Pulmonary artery endothelial cell (primary cell): ENCODE results near the gene HS3ST2. TPM values are rescaled to one million over a fixed set of nuclear protein-coding genes. Genes with fewer than 3 reads are reported as not detected.
"Not testable (repeated sequence)": the region's sequence is repeated elsewhere in the genome, so short reads cannot be mapped to it uniquely, and the experiment has no call there.

ENCODE experiments used
- DNase-seq: peaks from one replicate; pipeline ENCODE4 v3.0.0-alpha.2; 2011; ENCODE audit warnings: low read depth, low spot score
- total RNA-seq: library from RNA; depleted of rRNA; stranded (reverse); fragments of >200 nt; gene quantifications from 2 replicates; pipeline ENCODE4 v1.2.3, GENCODE V29; 2014

Gene HS3ST2
- total RNA-seq, 1 donor from 2014 or later = not detected

DNA sequence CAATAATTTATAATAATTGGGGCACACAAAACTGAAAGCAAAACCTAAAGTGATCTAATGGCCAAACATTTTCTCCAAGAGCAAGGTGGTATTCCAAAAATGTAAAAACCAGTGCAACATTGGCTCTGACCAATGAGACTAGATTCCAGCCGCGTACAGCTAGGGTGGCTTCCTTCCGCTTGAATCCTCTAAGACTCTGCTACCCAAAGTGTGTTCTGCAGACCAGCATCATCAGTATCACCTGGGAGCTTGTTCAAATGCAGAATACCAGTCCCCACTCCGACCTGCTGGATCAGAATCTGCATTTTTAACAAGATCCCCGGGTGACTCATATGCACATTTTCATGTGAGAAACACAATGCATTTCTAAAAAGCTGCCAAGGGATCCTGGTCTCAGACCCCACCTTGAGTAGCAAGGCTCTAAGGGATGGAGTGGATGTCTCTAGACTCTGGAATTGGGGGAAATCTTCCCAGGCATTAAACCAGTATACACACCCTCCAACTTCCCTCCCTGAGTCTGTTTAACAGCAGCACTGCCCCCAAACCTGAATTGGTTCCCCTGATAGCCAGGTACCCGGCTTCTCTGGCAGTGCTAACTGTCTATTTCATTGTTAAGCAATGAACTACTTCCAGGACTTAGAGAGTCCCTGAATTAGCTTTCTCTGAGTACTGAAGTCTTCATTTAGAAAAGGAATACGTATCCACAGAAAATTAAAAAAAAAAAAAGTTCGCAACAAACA lies 118.2 kb downstream of the HS3ST2 start:
- DNase-seq = no peak

DNA sequence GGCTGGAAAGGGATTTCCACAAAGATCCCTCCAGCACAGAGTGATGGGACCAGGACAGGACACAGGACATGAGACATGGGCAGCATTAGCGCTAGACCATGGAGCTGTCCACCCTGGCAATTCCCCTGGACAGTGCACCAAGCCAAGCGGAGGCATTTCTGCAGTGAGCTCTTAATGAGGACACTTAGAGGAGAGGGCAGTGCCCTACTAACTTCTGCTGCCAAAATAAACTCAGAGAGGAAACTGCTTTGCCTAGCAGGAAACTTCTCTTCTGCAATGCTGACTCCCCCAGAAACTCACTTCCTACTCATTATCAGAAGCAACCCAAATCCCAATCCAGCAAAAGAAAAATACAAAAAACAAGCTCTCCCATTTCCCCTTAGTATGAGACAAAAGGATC lies 119.2 kb downstream of the HS3ST2 start:
- DNase-seq = no peak

DNA sequence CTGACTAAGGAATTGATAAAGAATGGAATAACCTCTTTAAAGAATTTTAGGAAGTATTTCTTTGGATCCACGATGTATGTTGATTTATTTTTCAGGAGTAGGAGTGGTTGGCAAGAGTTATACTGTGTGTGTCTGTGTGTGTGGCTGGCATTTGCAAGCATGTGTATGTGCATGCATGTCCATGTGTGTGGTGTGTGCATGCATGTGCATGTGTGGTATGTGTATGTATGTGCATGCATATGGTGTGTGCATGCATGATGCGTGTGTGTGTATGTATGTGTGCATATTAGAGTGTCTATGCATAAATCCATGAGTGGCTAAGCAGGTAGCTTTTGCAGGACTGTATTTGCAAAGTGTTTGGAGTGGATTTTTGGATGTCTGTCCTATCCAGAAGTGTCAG lies 120.8 kb downstream of the HS3ST2 start:
- no peak for DNase-seq

DNA sequence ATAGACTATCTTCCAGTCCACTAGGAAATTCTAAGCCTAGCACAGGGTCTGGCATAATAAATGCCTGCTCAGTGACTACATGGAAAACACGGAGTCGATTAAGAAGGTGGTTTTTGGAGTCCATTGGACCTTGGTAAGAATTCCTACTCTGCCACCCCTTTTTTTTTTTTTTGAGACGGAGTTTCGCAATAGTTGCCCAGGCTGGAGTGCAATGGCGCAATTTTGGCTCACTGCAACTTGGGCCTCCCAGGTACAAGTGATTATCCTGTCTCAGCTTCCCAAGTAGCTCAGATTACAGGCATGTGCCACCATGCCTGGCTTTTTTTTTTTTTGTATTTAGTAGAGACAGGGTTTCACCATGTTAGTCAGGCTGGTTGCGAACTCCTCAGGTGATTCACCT lies 123.2 kb downstream of the HS3ST2 start:
- no peak for DNase-seq

DNA sequence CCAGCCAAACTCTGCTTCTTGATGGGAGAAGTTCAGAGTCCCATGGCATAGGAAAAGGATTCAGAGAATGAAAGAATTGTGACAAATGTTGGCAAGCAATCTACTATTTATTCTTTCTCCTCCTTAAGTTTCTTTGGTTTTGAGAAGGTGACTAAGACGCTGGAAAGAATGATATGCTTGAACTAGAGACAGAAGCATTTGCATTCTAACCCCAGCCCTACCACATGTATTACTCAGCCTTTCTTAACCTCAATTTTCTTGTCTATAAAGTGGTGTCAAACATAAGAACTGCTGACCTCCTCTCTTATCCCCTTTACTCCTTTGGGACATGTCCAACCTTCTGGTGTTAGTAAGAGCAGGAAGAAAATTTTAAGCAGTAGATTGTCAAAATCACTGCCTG lies 124.7 kb downstream of the HS3ST2 start:
- no peak for DNase-seq

DNA sequence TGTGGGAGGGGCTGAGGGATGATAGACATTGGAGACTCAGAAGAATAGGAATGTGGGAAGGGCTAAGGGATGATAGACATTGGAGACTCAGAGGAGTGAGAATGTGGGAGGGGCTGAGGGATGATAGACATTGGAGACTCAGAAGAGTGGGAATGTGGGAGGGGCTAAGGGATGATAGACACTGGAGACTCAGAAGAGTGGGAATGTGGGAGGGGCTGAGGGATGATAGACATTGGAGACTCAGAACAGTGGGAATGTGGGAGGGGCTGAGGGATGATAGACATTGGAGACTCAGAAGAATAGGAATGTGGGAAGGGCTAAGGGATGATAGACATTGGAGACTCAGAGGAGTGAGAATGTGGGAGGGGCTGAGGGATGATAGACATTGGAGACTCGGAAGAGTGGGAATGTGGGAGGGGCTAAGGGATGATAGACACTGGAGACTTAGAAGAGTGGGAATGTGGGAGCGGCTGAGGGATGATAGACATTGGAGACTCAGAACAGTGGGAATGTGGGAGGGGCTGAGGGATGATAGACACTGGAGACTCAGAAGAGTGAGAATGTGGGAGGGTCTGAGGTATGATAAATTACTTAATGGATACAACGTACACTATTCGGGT lies 125.9 kb downstream of the HS3ST2 start:
- DNase-seq = not testable (repeated sequence)

DNA sequence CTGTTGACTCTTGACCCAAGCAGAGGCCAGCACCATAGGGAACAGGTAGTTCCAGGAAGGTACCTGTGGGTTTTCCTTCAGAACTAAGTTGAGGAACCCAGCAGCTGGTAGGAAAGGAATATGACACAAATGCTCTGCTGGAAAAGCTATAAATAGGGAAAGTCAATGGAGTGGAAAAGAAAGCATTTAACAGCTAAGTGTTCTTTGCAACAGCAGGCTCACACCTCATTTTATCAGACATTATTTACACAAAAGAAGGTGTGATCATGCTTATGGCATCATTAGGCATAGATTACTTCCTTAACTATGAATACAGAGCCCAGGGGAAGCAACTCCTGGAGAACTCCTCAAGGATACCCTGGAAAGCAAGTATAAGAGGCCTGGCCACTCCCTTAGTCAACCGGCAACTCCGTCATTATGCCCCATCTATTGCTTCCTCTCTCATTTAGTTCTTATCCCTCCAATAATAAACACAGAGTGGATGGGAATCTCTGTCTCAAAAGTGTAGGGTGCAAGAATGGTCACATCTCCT lies 128.1 kb downstream of the HS3ST2 start:
- DNase-seq = no peak

DNA sequence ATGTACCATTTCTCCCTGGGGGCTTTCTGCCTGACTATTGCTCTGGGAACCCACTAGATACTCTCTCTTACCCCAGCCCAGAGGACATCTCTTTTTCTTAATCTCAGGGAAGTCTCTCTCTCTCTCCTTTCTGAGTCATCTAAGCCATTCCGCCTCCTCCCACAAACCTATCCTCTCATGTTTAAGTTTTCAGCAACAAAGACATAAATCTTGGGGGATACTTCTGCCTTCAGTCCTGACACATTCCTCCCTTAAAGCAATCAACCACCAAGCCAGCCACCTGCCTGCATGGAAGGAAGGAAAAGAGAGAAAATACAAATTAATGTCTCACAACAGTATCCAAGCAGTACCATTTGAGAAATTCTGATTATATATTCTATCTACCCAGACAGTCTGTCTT lies 128.8 kb downstream of the HS3ST2 start:
- no peak for DNase-seq

DNA sequence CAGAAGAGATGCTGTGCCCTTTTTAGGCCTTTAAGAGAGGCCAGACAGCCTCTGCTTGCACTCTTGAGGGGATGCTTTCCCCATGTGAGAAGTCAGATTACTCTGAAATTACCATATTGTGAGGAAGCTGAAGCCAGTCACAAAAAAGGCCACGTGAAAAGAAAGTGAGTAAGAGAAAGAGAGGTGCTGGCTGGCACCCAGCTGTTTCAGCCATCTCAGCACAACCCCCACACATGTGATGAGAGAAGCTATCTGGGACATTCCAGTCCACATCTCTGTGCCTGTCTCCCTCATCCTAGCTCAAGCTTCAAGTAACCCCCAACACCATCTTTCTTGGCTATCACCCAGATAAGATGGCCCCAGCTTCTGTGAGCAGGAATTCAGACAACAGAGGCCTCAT lies 131.4 kb downstream of the HS3ST2 start:
- DNase-seq = no peak

DNA sequence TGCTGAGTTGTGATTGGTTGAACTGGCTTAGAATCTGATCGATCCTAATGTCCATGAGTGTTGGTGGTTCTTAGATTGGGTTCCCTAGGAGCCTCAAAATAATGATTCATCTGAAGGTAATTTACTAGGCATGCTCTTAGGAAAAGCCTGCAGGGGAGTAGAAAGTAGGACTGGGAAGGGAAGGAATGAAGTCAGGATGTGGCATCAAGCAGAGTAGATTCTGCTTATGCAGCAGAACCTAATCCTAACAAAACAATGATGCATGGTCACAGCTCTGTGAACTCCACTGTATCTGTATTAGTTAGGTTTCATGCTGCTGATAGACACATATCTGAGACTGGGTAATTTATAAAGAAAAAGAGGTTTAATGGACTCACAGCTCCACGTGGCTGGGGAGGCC lies 132.5 kb downstream of the HS3ST2 start:
- DNase-seq = no peak

DNA sequence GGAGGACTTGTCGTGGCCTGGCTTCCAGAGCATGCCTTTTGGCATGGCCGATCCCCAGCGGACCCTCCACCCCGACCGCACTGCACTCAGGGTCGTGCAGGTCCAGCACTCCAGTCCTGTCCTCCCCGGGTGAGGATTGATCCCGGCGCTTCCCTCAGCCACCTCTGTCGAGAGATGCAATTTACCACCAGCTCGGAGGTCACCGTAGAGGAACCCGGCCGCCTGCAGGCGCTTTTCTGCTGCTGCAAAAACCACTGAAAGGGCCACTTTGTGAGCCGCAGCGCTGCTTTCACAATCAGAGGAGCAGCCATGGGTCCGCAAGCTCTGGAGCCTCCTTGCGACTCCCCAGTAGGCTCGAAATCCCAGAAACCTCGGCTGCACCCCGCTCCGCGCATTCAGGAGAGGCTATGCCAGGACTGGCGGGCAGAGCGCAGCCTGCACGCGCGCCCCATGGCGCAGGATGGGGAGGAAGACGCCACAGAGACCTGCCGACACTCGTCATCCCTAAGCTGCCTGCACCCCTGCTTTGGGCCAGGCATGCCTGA lies 134.2 kb downstream of the HS3ST2 start:
- no peak for DNase-seq

DNA sequence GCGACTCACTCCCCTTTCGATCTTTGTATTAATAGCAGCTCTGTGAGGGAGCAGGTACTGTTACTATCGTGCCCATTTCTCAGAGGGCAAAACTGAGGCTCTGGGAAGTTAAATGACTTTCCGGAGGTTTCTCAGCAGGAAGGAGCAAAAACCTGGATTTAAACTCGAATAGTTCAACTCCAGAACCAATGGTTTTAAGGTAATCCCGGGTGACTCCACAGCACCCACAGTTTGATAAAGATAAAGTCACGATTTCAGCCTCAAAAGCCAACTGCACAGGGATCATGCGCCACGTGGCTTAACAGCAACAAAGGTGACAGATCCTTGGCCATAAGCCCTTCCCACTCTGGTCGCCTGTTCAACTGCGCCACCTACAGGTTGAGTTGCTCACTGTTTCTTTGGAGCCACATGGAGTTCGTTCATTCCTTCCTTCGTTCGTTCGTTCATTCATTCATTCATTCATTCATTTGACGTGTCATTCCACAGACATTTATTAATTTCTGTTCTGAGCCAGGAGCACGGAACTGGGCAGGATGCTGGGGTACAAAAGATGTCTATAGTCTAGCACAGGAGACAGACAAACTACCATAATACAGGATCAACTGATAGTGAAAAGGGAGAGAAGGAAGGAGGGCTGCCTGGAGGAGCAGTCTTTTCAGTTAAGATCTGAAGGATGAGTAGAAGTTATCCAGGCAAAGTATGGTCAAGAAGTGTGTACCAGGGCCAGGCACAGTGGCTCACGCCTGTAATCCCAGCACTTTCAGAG lies 134.8 kb downstream of the HS3ST2 start:
- DNase-seq = peak; percentile 59

DNA sequence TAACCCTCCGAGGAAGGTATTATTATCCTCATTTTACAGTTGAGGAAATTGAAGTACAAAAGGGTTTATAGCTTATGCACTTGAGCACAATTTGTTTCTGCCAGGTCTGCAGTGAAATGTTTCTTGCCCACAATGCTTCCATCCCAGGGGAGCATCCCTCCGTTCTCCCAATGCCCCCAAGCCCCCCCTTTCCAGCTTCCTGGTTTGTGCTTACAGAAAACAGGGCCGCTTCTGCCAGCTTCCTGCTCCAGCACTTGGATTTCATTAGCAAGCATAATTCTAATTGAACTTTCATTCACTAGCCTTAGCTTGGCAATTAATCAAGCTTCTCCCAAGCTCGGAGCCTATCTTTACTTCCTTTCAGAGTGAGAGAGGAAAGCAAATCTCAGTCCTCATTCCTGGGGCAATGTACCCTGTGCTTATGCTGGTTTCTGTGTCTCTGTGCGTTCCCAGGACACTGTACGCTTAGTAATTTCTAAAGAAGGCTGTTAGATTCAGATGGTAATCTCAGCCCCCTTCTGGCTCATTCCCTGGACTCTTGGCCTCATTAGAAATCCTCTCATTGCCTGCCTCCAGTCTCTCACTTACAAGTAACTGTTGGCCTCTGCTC lies 141.6 kb downstream of the HS3ST2 start:
- DNase-seq = no peak

DNA sequence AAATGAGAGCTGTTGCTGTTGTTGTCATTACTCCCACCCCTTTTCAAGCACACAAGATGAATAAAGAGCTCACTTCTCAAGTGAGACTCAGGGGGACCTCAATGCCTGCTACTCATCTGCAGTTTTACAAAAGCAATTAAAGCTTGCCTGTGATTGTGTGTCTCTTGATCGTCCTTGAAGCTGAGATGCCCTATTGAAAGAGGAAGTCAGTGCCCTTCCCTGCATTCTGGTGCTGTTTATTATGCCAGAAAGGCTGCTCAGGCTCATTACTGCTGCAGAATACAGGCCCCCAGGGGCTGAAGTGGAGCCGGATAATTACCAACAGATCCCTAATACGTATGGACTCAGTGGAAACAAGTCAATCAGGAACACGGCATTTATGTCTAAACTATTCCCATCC lies 147.2 kb downstream of the HS3ST2 start:
- no peak for DNase-seq

DNA sequence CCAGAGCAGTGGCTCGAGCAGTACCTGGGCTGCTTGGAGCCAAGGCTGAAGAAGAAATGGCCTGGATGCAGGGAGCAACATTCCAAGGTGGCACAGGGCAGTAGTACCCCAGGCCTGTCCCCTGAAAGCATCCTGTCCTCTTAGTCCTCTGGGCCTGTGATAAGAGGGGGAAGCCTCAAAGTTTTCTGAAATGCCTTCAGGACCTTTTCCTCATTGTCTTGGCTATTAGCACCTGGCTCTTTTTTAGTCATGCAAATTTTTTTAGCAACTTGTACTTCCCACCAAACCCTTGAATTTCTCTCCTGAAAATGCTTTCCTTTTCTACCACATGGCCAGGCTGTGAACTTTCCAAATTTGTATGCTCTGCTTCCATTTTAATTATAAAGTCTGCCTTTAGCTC lies 148.9 kb downstream of the HS3ST2 start:
- DNase-seq = no peak
